ENCODE measurements around the gene FOXC2. TPM values are rescaled to one million over a fixed set of nuclear protein-coding genes. Genes with fewer than 3 reads are reported as not detected.

The FOXC2 gene
- total and polyA plus RNA-seq, 2 of the 13 experiments (the other 11 are each of a cell fraction or from before 2014, with no cell fraction given), result not detected

DNA sequence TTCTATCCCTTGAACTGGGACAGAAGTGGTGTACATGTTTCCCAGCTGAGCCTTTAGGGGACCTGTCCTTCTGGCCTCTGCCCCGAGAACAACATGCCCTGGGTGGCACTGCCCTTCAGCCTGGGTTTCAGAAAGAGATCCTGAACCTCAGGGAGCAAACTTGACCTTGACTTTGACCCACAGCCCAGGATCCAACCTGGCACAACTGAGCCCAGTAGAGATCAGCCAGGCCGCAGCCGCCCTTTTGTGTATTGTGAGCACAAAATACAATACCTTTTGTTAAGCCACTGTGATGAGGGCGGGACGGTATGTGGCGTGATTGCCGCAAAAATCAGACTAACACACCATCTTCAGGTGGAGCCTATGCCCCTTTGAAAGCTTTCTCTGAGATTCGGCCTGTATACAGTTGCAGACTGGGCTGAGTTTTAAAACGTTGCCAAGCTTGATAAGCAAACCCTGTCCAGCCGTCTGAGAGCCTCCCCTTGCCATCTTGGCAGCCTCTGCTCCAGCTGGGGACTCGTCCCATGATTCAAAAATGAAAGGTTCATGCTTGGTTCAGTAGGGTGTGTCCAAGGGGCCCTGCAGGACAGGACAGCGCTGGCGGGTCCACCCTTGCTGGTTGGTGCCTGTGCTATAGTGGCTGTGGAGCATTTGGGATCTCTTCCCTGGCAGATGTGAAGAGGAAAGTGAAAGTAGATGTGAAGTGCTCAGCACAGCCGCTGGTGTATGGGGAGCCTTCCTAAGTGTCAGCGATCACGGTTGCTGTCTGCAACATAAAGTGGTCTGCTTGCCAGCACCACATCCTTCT, 52.0 kb downstream of the FOXC2 start:
- peak; percentile 55 for ATAC-seq
- 46% methylated on average over 13 of the region's 16 CpGs for WGBS (ENCODE audit: low lambda C conversion rate)
- TF ChIP-seq ZNF569 (CRISPR knock-in tag; IDR thresholded peaks at IDR 0.05; ENCODE audit: borderline replicate concordance) (no peak), ZSCAN20 (CRISPR knock-in tag; IDR thresholded peaks at IDR 0.05; ENCODE audit: borderline replicate concordance) (no peak), HIVEP1 (CRISPR knock-in tag; IDR thresholded peaks at IDR 0.05) (no peak), STAG1 (CRISPR knock-in tag; IDR thresholded peaks at IDR 0.05) (no peak), ZNF572 (CRISPR knock-in tag; IDR thresholded peaks at IDR 0.05) (no peak), RXRB (CRISPR knock-in tag; IDR thresholded peaks at IDR 0.05; ENCODE audit: borderline replicate concordance) (no peak), NR3C1 (CRISPR knock-in tag; IDR thresholded peaks at IDR 0.05) (no peak), ZNF24 (IDR thresholded peaks at IDR 0.05) (no peak), PRMT3 (CRISPR knock-in tag; IDR thresholded peaks at IDR 0.05; ENCODE audit: borderline replicate concordance, low read depth) (no peak), ZFYVE20 (CRISPR knock-in tag; IDR thresholded peaks at IDR 0.05; ENCODE audit: borderline replicate concordance, low read depth) (no peak), REXO4 (CRISPR knock-in tag; IDR thresholded peaks at IDR 0.05; ENCODE audit: borderline replicate concordance) (no peak), ZBTB21 (CRISPR knock-in tag; IDR thresholded peaks at IDR 0.05) (no peak), PHF20 (CRISPR knock-in tag; IDR thresholded peaks at IDR 0.05) (no peak)
- TF ChIP-seq, protein P1, sequence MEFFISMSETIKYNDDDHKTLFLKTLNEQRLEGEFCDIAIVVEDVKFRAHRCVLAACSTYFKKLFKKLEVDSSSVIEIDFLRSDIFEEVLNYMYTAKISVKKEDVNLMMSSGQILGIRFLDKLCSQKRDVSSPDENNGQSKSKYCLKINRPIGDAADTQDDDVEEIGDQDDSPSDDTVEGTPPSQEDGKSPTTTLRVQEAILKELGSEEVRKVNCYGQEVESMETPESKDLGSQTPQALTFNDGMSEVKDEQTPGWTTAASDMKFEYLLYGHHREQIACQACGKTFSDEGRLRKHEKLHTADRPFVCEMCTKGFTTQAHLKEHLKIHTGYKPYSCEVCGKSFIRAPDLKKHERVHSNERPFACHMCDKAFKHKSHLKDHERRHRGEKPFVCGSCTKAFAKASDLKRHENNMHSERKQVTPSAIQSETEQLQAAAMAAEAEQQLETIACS (CRISPR knock-in tag; IDR thresholded peaks at IDR 0.05), result no peak
- TF ChIP-seq, protein P2, sequence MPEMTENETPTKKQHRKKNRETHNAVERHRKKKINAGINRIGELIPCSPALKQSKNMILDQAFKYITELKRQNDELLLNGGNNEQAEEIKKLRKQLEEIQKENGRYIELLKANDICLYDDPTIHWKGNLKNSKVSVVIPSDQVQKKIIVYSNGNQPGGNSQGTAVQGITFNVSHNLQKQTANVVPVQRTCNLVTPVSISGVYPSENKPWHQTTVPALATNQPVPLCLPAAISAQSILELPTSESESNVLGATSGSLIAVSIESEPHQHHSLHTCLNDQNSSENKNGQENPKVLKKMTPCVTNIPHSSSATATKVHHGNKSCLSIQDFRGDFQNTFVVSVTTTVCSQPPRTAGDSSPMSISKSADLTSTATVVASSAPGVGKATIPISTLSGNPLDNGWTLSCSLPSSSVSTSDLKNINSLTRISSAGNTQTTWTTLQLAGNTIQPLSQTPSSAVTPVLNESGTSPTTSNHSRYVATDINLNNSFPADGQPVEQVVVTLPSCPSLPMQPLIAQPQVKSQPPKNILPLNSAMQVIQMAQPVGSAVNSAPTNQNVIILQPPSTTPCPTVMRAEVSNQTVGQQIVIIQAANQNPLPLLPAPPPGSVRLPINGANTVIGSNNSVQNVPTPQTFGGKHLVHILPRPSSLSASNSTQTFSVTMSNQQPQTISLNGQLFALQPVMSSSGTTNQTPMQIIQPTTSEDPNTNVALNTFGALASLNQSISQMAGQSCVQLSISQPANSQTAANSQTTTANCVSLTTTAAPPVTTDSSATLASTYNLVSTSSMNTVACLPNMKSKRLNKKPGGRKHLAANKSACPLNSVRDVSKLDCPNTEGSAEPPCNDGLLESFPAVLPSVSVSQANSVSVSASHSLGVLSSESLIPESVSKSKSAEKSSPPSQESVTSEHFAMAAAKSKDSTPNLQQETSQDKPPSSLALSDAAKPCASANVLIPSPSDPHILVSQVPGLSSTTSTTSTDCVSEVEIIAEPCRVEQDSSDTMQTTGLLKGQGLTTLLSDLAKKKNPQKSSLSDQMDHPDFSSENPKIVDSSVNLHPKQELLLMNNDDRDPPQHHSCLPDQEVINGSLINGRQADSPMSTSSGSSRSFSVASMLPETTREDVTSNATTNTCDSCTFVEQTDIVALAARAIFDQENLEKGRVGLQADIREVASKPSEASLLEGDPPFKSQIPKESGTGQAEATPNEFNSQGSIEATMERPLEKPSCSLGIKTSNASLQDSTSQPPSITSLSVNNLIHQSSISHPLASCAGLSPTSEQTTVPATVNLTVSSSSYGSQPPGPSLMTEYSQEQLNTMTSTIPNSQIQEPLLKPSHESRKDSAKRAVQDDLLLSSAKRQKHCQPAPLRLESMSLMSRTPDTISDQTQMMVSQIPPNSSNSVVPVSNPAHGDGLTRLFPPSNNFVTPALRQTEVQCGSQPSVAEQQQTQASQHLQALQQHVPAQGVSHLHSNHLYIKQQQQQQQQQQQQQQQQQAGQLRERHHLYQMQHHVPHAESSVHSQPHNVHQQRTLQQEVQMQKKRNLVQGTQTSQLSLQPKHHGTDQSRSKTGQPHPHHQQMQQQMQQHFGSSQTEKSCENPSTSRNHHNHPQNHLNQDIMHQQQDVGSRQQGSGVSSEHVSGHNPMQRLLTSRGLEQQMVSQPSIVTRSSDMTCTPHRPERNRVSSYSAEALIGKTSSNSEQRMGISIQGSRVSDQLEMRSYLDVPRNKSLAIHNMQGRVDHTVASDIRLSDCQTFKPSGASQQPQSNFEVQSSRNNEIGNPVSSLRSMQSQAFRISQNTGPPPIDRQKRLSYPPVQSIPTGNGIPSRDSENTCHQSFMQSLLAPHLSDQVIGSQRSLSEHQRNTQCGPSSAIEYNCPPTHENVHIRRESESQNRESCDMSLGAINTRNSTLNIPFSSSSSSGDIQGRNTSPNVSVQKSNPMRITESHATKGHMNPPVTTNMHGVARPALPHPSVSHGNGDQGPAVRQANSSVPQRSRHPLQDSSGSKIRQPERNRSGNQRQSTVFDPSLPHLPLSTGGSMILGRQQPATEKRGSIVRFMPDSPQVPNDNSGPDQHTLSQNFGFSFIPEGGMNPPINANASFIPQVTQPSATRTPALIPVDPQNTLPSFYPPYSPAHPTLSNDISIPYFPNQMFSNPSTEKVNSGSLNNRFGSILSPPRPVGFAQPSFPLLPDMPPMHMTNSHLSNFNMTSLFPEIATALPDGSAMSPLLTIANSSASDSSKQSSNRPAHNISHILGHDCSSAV (CRISPR knock-in tag; IDR thresholded peaks at IDR 0.05; ENCODE audit: borderline replicate concordance), result no peak
- Histone ChIP-seq H2AFZ (ENCODE audit: low read length) (no peak overlapping the region), H3K27ac (ENCODE audit: extremely low read length, insufficient read depth, low read length) (no peak overlapping the region), H3K4me3 (replicated peaks in 1 of 3; ENCODE audit: insufficient read depth in 1 of 3, low read depth in 2 of 3, low read length in 3 of 3) (peak overlapping the region in 1 of 3 experiments; percentile 17; a peak in 1 of 6 replicates), H3K4me2 (ENCODE audit: low read depth, low read length) (0 out of 2 replicates have a peak overlapping the region, but pooled peaks have one; percentile 3), H4K20me1 (ENCODE audit: insufficient read depth, low read length) (no peaks in the 10 kb centered on the region), H3K9me3 (ENCODE audit: low read length) (no peaks in the 10 kb centered on the region), H3K9ac (ENCODE audit: insufficient read depth, low read depth, low read length) (no peak overlapping the region), H3K79me2 (ENCODE audit: insufficient read depth, low read length) (no peaks in the 10 kb centered on the region), H3K4me1 (ENCODE audit: insufficient read depth, low read length) (no peaks in the 10 kb centered on the region), H3K36me3 (replicated peaks in 1 of 2; ENCODE audit: control insufficient read depth in 1 of 2, insufficient read depth in 2 of 2, low read length in 2 of 2) (no peaks in the 10 kb centered on the region), H3K27me3 (ENCODE audit: control insufficient read depth in 1 of 2, insufficient read depth in 2 of 2, low read length in 2 of 2) (peaks cover 10 to 39% of the 10 kb centered on the region in 2 experiments; a peak in 4 of 5 replicates)
- ChIA-PET CTCF (ENCODE audit: low intra/inter-chr PET ratio, low total read pairs) (no interaction called here), POLR2A (no interaction called here)
- intact Hi-C loops (cut with micrococcal nuclease; ENCODE audit: unreplicated experiment), result no loop called here
- FAIRE-seq, result no peak
- no TSS peak for BruUV-seq (replicated peaks)
- in situ Hi-C loops (cut with HindIII; ENCODE audit: extremely low pct_ligation_motif_present, low pct_unique_long_range_greater_than_20kb), result no loop called here
- no peak for DNase-seq (ENCODE audit: low spot score)
